Nephron progenitor cell (in vitro differentiated cells): ENCODE results near the gene FBXL13.
"Not testable (repeated sequence)": the region's sequence is repeated elsewhere in the genome, so short reads cannot be mapped to it uniquely, and the experiment has no call there.

Experiments used
- DNase-seq: peaks from one replicate; pipeline ENCODE4 v3.0.0; 2021
- H3K27ac Mint-ChIP-seq: 2 replicates; pipeline ENCODE4 v1.8.0; 2021; ENCODE audit warnings: mild to moderate bottlenecking, moderate library complexity, mixed read lengths
- H3K27me3 Mint-ChIP-seq: 2 replicates; pipeline ENCODE4 v1.8.0; 2021; ENCODE audit warnings: mild to moderate bottlenecking, low read depth, mixed read lengths; ENCODE audit not compliant: poor library complexity
- H3K36me3 Mint-ChIP-seq: 2 replicates; pipeline ENCODE4 v1.8.0; 2021; ENCODE audit warnings: low read depth, mixed read lengths
- H3K4me1 Mint-ChIP-seq: 2 replicates; pipeline ENCODE4 v1.8.0; 2021; ENCODE audit warnings: mixed read lengths
- H3K4me3 Mint-ChIP-seq: 2 replicates; pipeline ENCODE4 v1.8.0; 2021; ENCODE audit warnings: mild to moderate bottlenecking, moderate library complexity, mixed read lengths
- H3K9me3 Mint-ChIP-seq: 2 replicates; pipeline ENCODE4 v1.8.0; 2021; ENCODE audit warnings: mild to moderate bottlenecking, moderate library complexity, mixed read lengths
- TF ChIP-seq, protein P1 (sequence below): fragments of 200-600 bp; sonication (generic); IDR thresholded peaks from 2 replicates; pipeline ENCODE4 v1.5.0; 2021; ENCODE audit warnings: antibody characterized with exemption

FBXL13 gene

DNA sequence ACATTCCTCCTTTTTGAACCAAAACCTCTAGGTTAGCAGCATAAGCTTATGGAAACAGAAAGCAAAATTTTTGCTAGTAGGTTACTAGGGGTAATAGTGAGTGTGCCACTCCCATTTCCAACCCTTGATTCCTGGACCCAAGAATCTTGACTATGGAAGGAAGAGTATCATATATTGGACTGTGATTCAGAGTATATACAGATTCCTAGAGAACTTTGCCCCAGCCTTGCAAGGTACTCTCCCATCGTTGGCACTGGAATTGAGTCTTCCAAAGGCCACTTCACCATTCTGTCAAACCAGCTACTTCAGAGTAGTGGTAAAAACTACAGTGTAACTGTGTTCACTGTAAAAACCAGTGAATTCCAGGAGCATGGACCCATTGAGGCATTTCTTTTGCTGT lies 92.4 kb downstream of the FBXL13 start:
- TF ChIP-seq, protein P1, sequence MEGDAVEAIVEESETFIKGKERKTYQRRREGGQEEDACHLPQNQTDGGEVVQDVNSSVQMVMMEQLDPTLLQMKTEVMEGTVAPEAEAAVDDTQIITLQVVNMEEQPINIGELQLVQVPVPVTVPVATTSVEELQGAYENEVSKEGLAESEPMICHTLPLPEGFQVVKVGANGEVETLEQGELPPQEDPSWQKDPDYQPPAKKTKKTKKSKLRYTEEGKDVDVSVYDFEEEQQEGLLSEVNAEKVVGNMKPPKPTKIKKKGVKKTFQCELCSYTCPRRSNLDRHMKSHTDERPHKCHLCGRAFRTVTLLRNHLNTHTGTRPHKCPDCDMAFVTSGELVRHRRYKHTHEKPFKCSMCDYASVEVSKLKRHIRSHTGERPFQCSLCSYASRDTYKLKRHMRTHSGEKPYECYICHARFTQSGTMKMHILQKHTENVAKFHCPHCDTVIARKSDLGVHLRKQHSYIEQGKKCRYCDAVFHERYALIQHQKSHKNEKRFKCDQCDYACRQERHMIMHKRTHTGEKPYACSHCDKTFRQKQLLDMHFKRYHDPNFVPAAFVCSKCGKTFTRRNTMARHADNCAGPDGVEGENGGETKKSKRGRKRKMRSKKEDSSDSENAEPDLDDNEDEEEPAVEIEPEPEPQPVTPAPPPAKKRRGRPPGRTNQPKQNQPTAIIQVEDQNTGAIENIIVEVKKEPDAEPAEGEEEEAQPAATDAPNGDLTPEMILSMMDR: no peak
- no peak for DNase-seq
- H3K27me3 Mint-ChIP-seq: no peaks in the 10 kb centered on the region
- H3K27ac Mint-ChIP-seq: no peak overlapping the region
- H3K36me3 Mint-ChIP-seq: peaks cover 19% of the 10 kb centered on the region
- H3K4me1 Mint-ChIP-seq: no peaks in the 10 kb centered on the region
- H3K4me3 Mint-ChIP-seq: no peak overlapping the region
- peaks cover 19% of the 10 kb centered on the region for H3K9me3 Mint-ChIP-seq

DNA sequence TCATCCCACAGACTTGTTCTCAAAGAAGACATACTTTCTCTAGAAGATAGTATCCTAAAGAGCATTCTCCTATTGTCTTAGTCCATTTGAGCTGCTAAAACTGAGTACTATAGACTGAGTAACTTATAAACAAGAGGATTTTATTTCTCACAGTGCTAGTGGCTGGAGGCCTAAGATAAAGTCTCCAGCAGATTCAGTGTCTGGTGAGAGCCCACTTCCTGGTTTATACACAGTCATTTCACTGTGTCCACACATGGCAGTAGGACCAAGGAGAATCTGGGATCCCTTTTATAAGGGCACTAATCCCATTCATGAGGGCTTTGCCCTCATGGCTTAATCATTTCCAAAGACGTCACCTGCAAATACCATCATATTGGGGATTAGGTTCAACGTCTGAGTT lies 93.1 kb downstream of the FBXL13 start:
- H3K36me3 Mint-ChIP-seq: peaks cover 21% of the 10 kb centered on the region
- TF ChIP-seq, protein P1: no peak
- H3K27ac Mint-ChIP-seq: no peak overlapping the region
- H3K4me3 Mint-ChIP-seq: no peak overlapping the region
- no peak for DNase-seq
- H3K27me3 Mint-ChIP-seq: no peaks in the 10 kb centered on the region
- peaks cover 22% of the 10 kb centered on the region for H3K9me3 Mint-ChIP-seq
- no peaks in the 10 kb centered on the region for H3K4me1 Mint-ChIP-seq

DNA sequence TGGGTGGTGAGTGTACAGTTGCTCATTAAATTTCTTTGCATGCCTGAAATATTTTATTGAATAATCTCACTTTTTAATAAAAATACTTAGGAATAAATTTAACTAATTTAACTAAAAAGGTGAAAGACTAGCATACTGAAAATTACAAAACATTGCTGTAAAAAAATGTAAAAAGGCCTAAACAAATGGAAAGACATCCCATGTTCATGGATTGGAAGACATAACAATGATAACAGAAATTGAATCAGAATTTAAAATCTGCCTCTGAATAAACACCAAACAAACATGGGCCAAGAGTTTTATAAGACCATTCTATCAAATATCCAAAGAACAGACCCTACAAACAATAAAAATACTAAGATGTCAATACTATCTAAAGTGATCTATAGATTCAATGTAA lies 94.9 kb downstream of the FBXL13 start:
- DNase-seq: no peak
- Mint-ChIP-seq H3K27me3 (peaks cover 3% of the 10 kb centered on the region), H3K4me1 (peaks cover 1% of the 10 kb centered on the region), H3K9me3 (peaks cover 28% of the 10 kb centered on the region), H3K36me3 (peaks cover 27% of the 10 kb centered on the region), H3K27ac (no peak overlapping the region), H3K4me3 (no peak overlapping the region)
- TF ChIP-seq, protein P1: no peak

DNA sequence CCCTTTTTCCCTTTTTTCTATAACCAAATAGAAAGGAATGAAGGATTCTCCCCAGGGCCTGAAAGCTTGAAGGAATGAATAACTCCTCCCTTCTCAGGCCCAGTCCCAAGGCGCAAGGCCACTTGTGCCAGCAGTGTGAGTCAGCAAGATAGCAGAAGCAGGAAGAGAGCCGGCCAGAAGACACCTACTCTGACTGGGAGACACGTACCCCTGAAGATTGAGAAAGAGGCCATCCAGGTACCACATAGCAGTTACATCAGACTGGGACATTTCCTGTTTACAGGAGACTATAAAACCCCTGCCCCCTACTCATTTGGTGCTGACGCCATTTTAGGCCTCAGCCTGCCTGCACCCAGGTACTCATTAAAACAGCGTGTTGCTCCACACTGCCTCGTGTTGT lies 96.3 kb downstream of the FBXL13 start:
- DNase-seq: no peak

DNA sequence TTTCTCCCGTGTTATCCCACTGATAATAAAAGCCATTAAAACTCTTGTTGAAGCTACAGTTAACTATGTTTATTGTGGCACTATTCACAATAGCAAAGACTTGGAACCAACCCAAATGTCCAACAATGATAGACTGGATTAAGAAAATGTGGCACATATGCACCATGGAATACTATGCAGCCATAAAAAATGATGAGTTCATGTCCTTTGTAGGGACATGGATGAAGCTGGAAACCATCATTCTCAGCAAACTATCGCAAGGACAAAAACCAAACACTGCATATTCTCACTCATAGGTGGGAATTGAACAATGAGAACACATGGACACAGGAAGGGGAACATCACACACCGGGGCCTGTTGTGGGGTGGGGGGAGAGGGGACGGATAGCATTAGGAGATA lies 97.0 kb downstream of the FBXL13 start:
- peaks cover 41% of the 10 kb centered on the region for H3K36me3 Mint-ChIP-seq
- H3K4me3 Mint-ChIP-seq, DNase-seq, H3K27ac Mint-ChIP-seq, H3K27me3 Mint-ChIP-seq, H3K4me1 Mint-ChIP-seq: not testable (repeated sequence)
- H3K9me3 Mint-ChIP-seq: peaks cover 40% of the 10 kb centered on the region

More for the DNA sequence above, 96.3 kb downstream of the FBXL13 start:
- H3K36me3 Mint-ChIP-seq: peaks cover 37% of the 10 kb centered on the region
- H3K4me1 Mint-ChIP-seq: peaks cover 6% of the 10 kb centered on the region
- TF ChIP-seq, protein P1: no peak
- H3K27me3 Mint-ChIP-seq: peaks cover 3% of the 10 kb centered on the region
- no peak overlapping the region for H3K27ac Mint-ChIP-seq
- no peak overlapping the region for H3K4me3 Mint-ChIP-seq
- peaks cover 36% of the 10 kb centered on the region for H3K9me3 Mint-ChIP-seq

DNA sequence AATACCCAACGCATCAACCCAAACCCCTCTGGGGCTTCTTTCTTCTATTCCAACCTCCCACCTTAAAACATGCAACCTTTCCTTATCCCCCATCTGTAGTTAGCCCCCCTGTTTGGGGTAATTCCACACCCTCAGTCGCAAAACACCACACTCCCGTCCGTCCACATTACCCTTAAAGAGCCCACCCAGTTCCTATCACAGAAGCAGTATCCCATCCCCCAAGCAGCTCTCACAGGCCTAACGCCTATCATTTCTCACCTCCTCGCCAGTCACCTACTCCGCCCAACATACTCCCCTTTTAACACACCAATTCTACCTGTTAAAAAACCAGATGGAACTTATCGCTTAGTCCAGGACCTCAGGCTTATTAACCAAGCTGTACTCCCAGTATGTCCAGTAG lies 98.1 kb downstream of the FBXL13 start:
- DNase-seq: no peak
- peaks cover 47% of the 10 kb centered on the region for H3K36me3 Mint-ChIP-seq
- TF ChIP-seq, protein P1: no peak
- peaks cover 40% of the 10 kb centered on the region for H3K9me3 Mint-ChIP-seq
- peak overlapping the region; percentile 64 for H3K27ac Mint-ChIP-seq
- peaks cover 6% of the 10 kb centered on the region for H3K4me1 Mint-ChIP-seq
- no peak overlapping the region for H3K4me3 Mint-ChIP-seq
- H3K27me3 Mint-ChIP-seq: peaks cover 3% of the 10 kb centered on the region
